ENCODE data around the gene ADD3. TPM values are rescaled to one million over a fixed set of nuclear protein-coding genes. Genes with fewer than 3 reads are reported as not detected.

ADD3 gene
- total and polyA plus RNA-seq, 10 of the 15 experiments (the other 5 are each of a cell fraction or from before 2014, with no cell fraction given): 27.3 to 129 (median 67.8) TPM

DNA sequence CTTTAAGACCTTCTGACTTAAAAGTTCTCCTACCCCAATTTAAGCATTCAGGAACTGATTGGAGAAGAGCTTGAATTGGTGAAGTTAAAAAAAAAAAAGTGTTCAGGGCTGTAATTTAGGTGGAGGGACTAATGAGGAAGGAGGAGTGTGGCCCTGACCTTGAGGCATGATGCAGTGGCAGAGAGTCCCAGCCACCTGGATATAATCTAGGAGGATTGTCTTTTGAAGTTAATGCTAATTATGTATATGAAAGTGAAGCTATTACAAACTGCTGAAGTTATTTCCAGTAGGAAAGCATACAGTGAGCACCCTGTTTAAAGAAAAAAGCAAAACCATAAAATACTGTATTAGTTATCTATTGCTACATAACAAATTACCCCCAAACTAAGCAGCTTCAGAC is 31.5 kb downstream of the ADD3 start (continued):
- TF ChIP-seq RB1 (IDR thresholded peaks at IDR 0.05; ENCODE audit: borderline replicate concordance): no peak
- TF ChIP-seq, protein P1, sequence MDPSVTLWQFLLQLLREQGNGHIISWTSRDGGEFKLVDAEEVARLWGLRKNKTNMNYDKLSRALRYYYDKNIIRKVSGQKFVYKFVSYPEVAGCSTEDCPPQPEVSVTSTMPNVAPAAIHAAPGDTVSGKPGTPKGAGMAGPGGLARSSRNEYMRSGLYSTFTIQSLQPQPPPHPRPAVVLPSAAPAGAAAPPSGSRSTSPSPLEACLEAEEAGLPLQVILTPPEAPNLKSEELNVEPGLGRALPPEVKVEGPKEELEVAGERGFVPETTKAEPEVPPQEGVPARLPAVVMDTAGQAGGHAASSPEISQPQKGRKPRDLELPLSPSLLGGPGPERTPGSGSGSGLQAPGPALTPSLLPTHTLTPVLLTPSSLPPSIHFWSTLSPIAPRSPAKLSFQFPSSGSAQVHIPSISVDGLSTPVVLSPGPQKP (IDR thresholded peaks at IDR 0.05; ENCODE audit: low read depth, low read length): no peak
- no peak for TF ChIP-seq SRF (IDR thresholded peaks at IDR 0.05; ENCODE audit: low read depth in 2 of 2, low read length in 2 of 2)
- no peak for TF ChIP-seq KLF5 (IDR thresholded peaks at IDR 0.05; ENCODE audit: partially characterized antibody)
- TF ChIP-seq CHD1 (IDR thresholded peaks at IDR 0.05; ENCODE audit: low read depth, low read length): no peak

DNA sequence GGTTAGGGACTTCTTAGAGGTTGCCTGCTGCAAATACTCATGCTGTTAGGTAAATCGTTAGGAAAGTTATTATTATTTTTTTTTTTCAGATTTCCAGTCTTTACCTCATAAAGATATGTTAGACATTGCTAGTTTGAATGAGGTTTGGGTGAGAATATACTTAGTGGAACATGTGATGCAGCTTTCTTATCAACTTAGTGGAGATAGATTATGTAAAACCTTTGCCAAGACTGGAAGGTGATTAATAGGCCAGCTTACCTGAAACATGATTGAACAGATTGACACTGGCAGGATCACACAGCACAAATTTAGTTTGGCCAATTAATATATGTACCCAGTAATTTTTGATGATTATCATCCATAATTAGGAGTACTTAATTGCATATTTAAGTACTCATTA is 32.3 kb downstream of the ADD3 start:
- ChIA-PET CTCF (interaction anchor here (1.0 to 6.8 kb wide), 5 partner anchors 9 to 98 kb away, joined by 3 to 77 read pairs (median 4); no protein-coding TSS in a partner anchor), RAD21 (ENCODE audit: unreplicated experiment) (interaction anchor here (0.9 to 1.3 kb wide), 4 partner anchors 16 to 33 kb away, joined by 3 to 7 read pairs (median 4); partner anchors contain the start of gene ADD3), POLR2A (interaction anchor here (1.2 kb wide), 1 partner anchor 9 kb away, joined by 4 read pairs; no protein-coding TSS in a partner anchor), SMC1A (ENCODE audit: uncharacterized antibody, unreplicated experiment) (interaction anchor here (0.8 to 1.7 kb wide), 4 partner anchors 19 to 44 kb away, joined by 3 to 7 read pairs (median 4); no protein-coding TSS in a partner anchor)
- Histone ChIP-seq H3K36me3 (ENCODE audit: control insufficient read depth in 2 of 2, insufficient read depth in 2 of 2, low read length in 1 of 2) (no peaks in the 10 kb centered on the region; a peak in 1 of 4 replicates), H3K4me3 (no peak overlapping the region), H3K4me2 (ENCODE audit: control insufficient read depth, insufficient read depth) (no peak overlapping the region), H3K79me2 (ENCODE audit: control insufficient read depth, insufficient read depth, low read length) (peaks cover 6% of the 10 kb centered on the region), H4K20me1 (ENCODE audit: control insufficient read depth, insufficient read depth) (no peaks in the 10 kb centered on the region), H3K27me3 (replicated peaks in 1 of 2; ENCODE audit: control insufficient read depth in 2 of 2, insufficient read depth in 2 of 2, low read length in 1 of 2) (no peaks in the 10 kb centered on the region), H3K9me3 (replicated peaks; ENCODE audit: control insufficient read depth, insufficient read depth, low read length) (no peaks in the 10 kb centered on the region), H3K9ac (ENCODE audit: control insufficient read depth, insufficient read depth, low read length) (no peak overlapping the region), H3K27ac (ENCODE audit: control insufficient read depth, insufficient read depth) (no peak overlapping the region), H2AFZ (ENCODE audit: control insufficient read depth, low read depth, low read length) (no peak overlapping the region), H3K4me1 (ENCODE audit: control insufficient read depth, insufficient read depth, low read length) (peaks cover 16% of the 10 kb centered on the region)
- ATAC-seq: no peak
- FAIRE-seq: no peak
- no peak for TF ChIP-seq RELA (IDR thresholded peaks at IDR 0.05; ENCODE audit: borderline replicate concordance, partially characterized antibody)
- TF ChIP-seq, protein P2, sequence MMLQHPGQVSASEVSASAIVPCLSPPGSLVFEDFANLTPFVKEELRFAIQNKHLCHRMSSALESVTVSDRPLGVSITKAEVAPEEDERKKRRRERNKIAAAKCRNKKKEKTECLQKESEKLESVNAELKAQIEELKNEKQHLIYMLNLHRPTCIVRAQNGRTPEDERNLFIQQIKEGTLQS (IDR thresholded peaks at IDR 0.05; ENCODE audit: borderline replicate concordance, extremely low read depth, low read depth, low read length): no peak
- no peak for TF ChIP-seq STAT1 (conservative IDR thresholded peaks at IDR 0.05)
- TF ChIP-seq, protein P3, sequence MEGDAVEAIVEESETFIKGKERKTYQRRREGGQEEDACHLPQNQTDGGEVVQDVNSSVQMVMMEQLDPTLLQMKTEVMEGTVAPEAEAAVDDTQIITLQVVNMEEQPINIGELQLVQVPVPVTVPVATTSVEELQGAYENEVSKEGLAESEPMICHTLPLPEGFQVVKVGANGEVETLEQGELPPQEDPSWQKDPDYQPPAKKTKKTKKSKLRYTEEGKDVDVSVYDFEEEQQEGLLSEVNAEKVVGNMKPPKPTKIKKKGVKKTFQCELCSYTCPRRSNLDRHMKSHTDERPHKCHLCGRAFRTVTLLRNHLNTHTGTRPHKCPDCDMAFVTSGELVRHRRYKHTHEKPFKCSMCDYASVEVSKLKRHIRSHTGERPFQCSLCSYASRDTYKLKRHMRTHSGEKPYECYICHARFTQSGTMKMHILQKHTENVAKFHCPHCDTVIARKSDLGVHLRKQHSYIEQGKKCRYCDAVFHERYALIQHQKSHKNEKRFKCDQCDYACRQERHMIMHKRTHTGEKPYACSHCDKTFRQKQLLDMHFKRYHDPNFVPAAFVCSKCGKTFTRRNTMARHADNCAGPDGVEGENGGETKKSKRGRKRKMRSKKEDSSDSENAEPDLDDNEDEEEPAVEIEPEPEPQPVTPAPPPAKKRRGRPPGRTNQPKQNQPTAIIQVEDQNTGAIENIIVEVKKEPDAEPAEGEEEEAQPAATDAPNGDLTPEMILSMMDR (IDR thresholded peaks at IDR 0.05 in 2 of 3, conservative IDR thresholded peaks at IDR 0.05 in 1 of 3; ENCODE audit: control insufficient read depth in 2 of 3, extremely low read depth in 1 of 3, insufficient read depth in 1 of 3, low read depth in 3 of 3, low read length in 3 of 3): no peak
- no peak for TF ChIP-seq KLF5 (IDR thresholded peaks at IDR 0.05; ENCODE audit: partially characterized antibody)
- TF ChIP-seq RCOR1 (conservative IDR thresholded peaks at IDR 0.05; ENCODE audit: low read depth, low read length): no peak
- no peak for TF ChIP-seq ZNF207 (IDR thresholded peaks at IDR 0.05; ENCODE audit: borderline replicate concordance)
- TF ChIP-seq, protein P4, sequence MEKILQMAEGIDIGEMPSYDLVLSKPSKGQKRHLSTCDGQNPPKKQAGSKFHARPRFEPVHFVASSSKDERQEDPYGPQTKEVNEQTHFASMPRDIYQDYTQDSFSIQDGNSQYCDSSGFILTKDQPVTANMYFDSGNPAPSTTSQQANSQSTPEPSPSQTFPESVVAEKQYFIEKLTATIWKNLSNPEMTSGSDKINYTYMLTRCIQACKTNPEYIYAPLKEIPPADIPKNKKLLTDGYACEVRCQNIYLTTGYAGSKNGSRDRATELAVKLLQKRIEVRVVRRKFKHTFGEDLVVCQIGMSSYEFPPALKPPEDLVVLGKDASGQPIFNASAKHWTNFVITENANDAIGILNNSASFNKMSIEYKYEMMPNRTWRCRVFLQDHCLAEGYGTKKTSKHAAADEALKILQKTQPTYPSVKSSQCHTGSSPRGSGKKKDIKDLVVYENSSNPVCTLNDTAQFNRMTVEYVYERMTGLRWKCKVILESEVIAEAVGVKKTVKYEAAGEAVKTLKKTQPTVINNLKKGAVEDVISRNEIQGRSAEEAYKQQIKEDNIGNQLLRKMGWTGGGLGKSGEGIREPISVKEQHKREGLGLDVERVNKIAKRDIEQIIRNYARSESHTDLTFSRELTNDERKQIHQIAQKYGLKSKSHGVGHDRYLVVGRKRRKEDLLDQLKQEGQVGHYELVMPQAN (conservative IDR thresholded peaks at IDR 0.05): no peak
- TF ChIP-seq SMAD5 (IDR thresholded peaks at IDR 0.05; ENCODE audit: low read depth): no peak
- TF ChIP-seq PML (IDR thresholded peaks at IDR 0.05; ENCODE audit: low read length): no peak
- no peak for TF ChIP-seq NRF1 (conservative IDR thresholded peaks at IDR 0.05; ENCODE audit: low read depth, low read length)
- TF ChIP-seq LARP7 (IDR thresholded peaks at IDR 0.05): no peak
- DNase-seq (ENCODE audit: low read depth, low spot score): no peak
- intact Hi-C loops (cut with micrococcal nuclease; ENCODE audit: unreplicated experiment) (no loop called here), in situ Hi-C loops (cut with MboI) (no loop called here)
- BruUV-seq (replicated peaks): no TSS peak
- WGBS (ENCODE audit: insufficient coverage, insufficient replicate concordance, low lambda C conversion rate, missing lambda C conversion rate): 40% methylated on average over 1 of the region's 1 CpG

Data from GM12878 (cell line).